ENCODE measurements around the gene NEU2.

GRCh38 chr2:233062946-233063268 lies 30.4 kb downstream of the NEU2 start:
- TF ChIP-seq CTCF (conservative IDR thresholded peaks at IDR 0.05 in 1 of 2, IDR thresholded peaks at IDR 0.05 in 1 of 2; ENCODE audit: extremely low read depth in 1 of 2, insufficient read depth in 1 of 2, low read depth in 1 of 2, low read length in 2 of 2), result no peak
- no peak for TF ChIP-seq EZH2 (IDR thresholded peaks at IDR 0.05; ENCODE audit: borderline replicate concordance, low read length)

Measured in mammary epithelial cell (primary cell).